K562 (cell line): ENCODE results near the gene GIPR. TPM values are rescaled to one million over a fixed set of nuclear protein-coding genes. Genes with fewer than 3 reads are reported as not detected.

Experiments
- DACH1 ChIP-seq: fragments of 450-650 bp; IDR thresholded peaks from 2 replicates; pipeline ENCODE4 v1.6.1; 2018; ENCODE audit not compliant: partially characterized antibody
- DPF2 ChIP-seq: fragments of 450-650 bp; IDR thresholded peaks from 2 replicates; pipeline ENCODE4 v1.6.1; 2016
- MCM2 ChIP-seq: fragments of 450-650 bp; IDR thresholded peaks from 2 replicates; pipeline ENCODE4 v1.6.1; 2017; ENCODE audit warnings: low read depth, mild to moderate bottlenecking
- PHF21A ChIP-seq: fragments of 450-650 bp; IDR thresholded peaks from 2 replicates; pipeline ENCODE4 v1.6.1; 2017; ENCODE audit warnings: low read depth, borderline replicate concordance
- POLR2G ChIP-seq: fragments of 200-400 bp; formaldehyde crosslinking; IDR thresholded peaks from 2 replicates; pipeline ENCODE4 v1.6.1; 2017; ENCODE audit warnings: low read depth, mild to moderate bottlenecking, antibody characterized with exemption, low read length, moderate library complexity
- POLR3G ChIP-seq: IDR thresholded peaks from 2 replicates; pipeline ENCODE4 v1.6.1; 2011; ENCODE audit not compliant: insufficient read length, insufficient replicate concordance; ENCODE audit errors: extremely low read depth
- SLC30A9 ChIP-seq: fragments of 250-450 bp; sonication (Bioruptor Pico); IDR thresholded peaks from 2 replicates; pipeline ENCODE4 v1.8.0; 2022; ENCODE audit warnings: mild to moderate bottlenecking, moderate library complexity
- SMARCA5 ChIP-seq: fragments of 450-650 bp; IDR thresholded peaks from 2 replicates; pipeline ENCODE4 v1.6.1; 2016
- SP2 ChIP-seq: IDR thresholded peaks from 2 replicates; pipeline ENCODE4 v1.6.1; 2011; ENCODE audit warnings: mild to moderate bottlenecking, low read depth, low read length, moderate library complexity; ENCODE audit not compliant: poor library complexity, severe bottlenecking; ENCODE audit errors: extremely low read depth
- ZNF253 ChIP-seq: fragments of 250-450 bp; sonication (Bioruptor Pico); conservative IDR thresholded peaks from 2 replicates; pipeline ENCODE4 v1.6.1; 2021; ENCODE audit warnings: mild to moderate bottlenecking
- ZNF444 ChIP-seq: fragments of 250-450 bp; sonication (Bioruptor Pico); IDR thresholded peaks from 2 replicates; pipeline ENCODE4 v1.4.0; 2020; ENCODE audit warnings: mild to moderate bottlenecking, moderate library complexity
- polyA plus RNA-seq, 8 experiments: library from polyadenylated mRNA; depleted of rRNA in 4 of 8; stranded (reverse) in 5 of 8; unstranded in 3 of 8; fragments of >200 nt; fragmentation: Nextera tagmentation in 2 of 8; fragmentation: Illumina TruSeq in 1 of 8; extraction: Ambion mirVana in 2 of 8; extraction: Trizol in 1 of 8; gene quantifications; 2 replicates each; pipeline versions ENCODE4 v1.2.1 to v1.2.3, GENCODE V29; 2011 to 2014; ENCODE audit warnings: inconsistent platforms in 1 of 8, missing spikeins in 1 of 8
- total RNA-seq, 7 experiments: library from RNA; depleted of rRNA in 6 of 7; stranded (reverse); fragments of >200 nt in 6 of 7; fragmentation: Illumina TruSeq in 2 of 7; extraction: Trizol in 2 of 7; gene quantifications; 2 replicates each; pipeline versions ENCODE4 v1.2.1 to v1.2.3, GENCODE V29; 2011 to 2021; ENCODE audit warnings: low replicate concordance in 1 of 7
- TF ChIP-seq, protein P1 (sequence below): sonication (generic); formaldehyde crosslinking; IDR thresholded peaks from 2 replicates; pipeline ENCODE4 v1.8.0; 2022; ENCODE audit warnings: missing genetic modification reagents, mild to moderate bottlenecking, borderline replicate concordance
- TF ChIP-seq, protein P2 (sequence below): fragments of 250-450 bp; sonication (Bioruptor Pico); IDR thresholded peaks from 2 replicates; pipeline ENCODE4 v1.9.0; 2021; ENCODE audit warnings: mild to moderate bottlenecking, inconsistent platforms
- TF ChIP-seq, protein P3 (sequence below): fragments of 450-650 bp; IDR thresholded peaks from 2 replicates; pipeline ENCODE4 v1.6.1; 2018; ENCODE audit not compliant: partially characterized antibody
- TF ChIP-seq, protein P4 (sequence below): fragments of 450-650 bp; IDR thresholded peaks from 2 replicates; pipeline ENCODE4 v1.6.1; 2016

Gene GIPR
- total and polyA plus RNA-seq, 9 of the 15 experiments (the other 6 are each of a cell fraction or from before 2014, with no cell fraction given) = 2.2 to 26.8 (median 12.7) TPM

DNA sequence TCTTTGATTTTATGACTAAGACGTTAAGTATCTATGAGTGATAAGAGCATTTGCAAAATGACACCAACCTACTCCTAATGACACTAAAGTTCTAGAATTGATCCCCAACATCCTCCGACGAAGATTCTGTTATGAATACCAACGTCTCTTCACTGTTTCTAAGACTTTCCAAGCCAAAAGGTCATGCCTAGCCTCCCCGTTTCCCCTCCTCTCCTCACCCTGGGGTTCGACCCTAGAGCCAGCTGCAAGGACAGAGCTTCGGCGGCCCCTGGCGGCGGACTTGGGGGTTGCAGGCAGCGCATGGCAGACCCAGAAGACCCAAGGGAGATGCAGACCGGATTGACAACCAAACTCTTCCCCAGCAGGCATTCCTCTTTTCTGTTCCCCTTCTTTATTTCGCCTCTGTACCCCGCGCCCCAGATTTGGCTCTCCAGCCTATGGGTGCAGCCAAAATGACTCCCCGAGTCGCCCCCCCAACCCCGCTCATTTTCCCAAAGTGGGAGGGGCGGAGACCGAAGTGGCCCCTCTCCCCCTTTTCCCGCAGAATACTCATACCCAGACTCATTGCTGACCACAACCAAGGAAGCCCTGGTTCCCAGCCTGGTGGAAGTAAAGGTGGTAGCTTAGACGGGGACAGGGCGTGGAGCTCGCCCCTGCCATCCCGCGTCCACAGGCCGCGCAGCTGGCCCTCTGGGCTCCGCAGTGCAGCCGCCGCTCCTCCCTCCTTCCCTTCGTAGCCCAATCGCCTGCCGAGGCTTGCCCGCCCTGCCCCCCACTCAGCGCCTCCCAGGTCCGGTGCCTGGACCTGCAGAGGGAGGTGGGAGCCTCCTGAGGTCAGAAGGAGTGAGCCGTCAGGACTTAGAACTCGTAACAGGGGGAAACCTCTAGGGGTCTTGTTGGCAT, 24.7 kb upstream of the GIPR start (continued):
- TF ChIP-seq, protein P1, sequence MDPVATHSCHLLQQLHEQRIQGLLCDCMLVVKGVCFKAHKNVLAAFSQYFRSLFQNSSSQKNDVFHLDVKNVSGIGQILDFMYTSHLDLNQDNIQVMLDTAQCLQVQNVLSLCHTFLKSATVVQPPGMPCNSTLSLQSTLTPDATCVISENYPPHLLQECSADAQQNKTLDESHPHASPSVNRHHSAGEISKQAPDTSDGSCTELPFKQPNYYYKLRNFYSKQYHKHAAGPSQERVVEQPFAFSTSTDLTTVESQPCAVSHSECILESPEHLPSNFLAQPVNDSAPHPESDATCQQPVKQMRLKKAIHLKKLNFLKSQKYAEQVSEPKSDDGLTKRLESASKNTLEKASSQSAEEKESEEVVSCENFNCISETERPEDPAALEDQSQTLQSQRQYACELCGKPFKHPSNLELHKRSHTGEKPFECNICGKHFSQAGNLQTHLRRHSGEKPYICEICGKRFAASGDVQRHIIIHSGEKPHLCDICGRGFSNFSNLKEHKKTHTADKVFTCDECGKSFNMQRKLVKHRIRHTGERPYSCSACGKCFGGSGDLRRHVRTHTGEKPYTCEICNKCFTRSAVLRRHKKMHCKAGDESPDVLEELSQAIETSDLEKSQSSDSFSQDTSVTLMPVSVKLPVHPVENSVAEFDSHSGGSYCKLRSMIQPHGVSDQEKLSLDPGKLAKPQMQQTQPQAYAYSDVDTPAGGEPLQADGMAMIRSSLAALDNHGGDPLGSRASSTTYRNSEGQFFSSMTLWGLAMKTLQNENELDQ (CRISPR knock-in tag) = no peak
- no peak for TF ChIP-seq SLC30A9 (CRISPR knock-in tag)
- no peak for TF ChIP-seq ZNF253
- TF ChIP-seq, protein P2, sequence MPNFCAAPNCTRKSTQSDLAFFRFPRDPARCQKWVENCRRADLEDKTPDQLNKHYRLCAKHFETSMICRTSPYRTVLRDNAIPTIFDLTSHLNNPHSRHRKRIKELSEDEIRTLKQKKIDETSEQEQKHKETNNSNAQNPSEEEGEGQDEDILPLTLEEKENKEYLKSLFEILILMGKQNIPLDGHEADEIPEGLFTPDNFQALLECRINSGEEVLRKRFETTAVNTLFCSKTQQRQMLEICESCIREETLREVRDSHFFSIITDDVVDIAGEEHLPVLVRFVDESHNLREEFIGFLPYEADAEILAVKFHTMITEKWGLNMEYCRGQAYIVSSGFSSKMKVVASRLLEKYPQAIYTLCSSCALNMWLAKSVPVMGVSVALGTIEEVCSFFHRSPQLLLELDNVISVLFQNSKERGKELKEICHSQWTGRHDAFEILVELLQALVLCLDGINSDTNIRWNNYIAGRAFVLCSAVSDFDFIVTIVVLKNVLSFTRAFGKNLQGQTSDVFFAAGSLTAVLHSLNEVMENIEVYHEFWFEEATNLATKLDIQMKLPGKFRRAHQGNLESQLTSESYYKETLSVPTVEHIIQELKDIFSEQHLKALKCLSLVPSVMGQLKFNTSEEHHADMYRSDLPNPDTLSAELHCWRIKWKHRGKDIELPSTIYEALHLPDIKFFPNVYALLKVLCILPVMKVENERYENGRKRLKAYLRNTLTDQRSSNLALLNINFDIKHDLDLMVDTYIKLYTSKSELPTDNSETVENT (CRISPR knock-in tag) = no peak
- no peak for TF ChIP-seq POLR3G
- no peak for TF ChIP-seq MCM2
- TF ChIP-seq, protein P3, sequence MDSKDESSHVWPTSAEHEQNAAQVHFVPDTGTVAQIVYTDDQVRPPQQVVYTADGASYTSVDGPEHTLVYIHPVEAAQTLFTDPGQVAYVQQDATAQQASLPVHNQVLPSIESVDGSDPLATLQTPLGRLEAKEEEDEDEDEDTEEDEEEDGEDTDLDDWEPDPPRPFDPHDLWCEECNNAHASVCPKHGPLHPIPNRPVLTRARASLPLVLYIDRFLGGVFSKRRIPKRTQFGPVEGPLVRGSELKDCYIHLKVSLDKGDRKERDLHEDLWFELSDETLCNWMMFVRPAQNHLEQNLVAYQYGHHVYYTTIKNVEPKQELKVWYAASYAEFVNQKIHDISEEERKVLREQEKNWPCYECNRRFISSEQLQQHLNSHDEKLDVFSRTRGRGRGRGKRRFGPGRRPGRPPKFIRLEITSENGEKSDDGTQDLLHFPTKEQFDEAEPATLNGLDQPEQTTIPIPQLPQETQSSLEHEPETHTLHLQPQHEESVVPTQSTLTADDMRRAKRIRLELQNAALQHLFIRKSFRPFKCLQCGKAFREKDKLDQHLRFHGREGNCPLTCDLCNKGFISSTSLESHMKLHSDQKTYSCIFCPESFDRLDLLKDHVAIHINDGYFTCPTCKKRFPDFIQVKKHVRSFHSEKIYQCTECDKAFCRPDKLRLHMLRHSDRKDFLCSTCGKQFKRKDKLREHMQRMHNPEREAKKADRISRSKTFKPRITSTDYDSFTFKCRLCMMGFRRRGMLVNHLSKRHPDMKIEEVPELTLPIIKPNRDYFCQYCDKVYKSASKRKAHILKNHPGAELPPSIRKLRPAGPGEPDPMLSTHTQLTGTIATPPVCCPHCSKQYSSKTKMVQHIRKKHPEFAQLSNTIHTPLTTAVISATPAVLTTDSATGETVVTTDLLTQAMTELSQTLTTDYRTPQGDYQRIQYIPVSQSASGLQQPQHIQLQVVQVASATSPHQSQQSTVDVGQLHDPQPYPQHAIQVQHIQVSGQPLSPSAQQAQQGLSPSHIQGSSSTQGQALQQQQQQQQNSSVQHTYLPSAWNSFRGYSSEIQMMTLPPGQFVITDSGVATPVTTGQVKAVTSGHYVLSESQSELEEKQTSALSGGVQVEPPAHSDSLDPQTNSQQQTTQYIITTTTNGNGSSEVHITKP = peak; percentile 12
- no peak for TF ChIP-seq PHF21A
- peak; percentile 27 for TF ChIP-seq DACH1
- TF ChIP-seq, protein P4, sequence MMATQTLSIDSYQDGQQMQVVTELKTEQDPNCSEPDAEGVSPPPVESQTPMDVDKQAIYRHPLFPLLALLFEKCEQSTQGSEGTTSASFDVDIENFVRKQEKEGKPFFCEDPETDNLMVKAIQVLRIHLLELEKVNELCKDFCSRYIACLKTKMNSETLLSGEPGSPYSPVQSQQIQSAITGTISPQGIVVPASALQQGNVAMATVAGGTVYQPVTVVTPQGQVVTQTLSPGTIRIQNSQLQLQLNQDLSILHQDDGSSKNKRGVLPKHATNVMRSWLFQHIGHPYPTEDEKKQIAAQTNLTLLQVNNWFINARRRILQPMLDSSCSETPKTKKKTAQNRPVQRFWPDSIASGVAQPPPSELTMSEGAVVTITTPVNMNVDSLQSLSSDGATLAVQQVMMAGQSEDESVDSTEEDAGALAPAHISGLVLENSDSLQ = peak; percentile 16; the same call in 1 of the 2 replicates
- no peak for TF ChIP-seq ZNF444 (CRISPR knock-in tag)
- no peak for TF ChIP-seq SP2
- no peak for TF ChIP-seq SMARCA5
- TF ChIP-seq POLR2G = peak; percentile 54; the same call in 1 of the 2 replicates
- peak; percentile 39; the same call in 1 of the 2 replicates for TF ChIP-seq DPF2
